Left renal pelvis (tissue), 4 donors: ENCODE results near the gene TTC22. TPM values are rescaled to one million over a fixed set of nuclear protein-coding genes. Genes with fewer than 3 reads are reported as not detected.

Source experiments
- DNase-seq, 4 donors: peaks; one replicate each; pipeline ENCODE4 v3.0.0-alpha.2; 2013; ENCODE audit warnings: low read depth in 4 of 4, low spot score in 3 of 4
- polyA plus RNA-seq, 4 donors: library from polyadenylated mRNA; unstranded; fragments of 120-200 nt; gene quantifications; one replicate each; pipeline ENCODE4 v1.2.1, GENCODE V29; 2013; ENCODE audit not compliant: insufficient read length in 4 of 4

The TTC22 gene
- polyA plus RNA-seq: 1 to 10 TPM in 3 of 4 donors, under 1 TPM in 1; 0.49 to 8.6 (median 5.0) TPM

- no peak for DNase-seq
Observed at GRCh38 chr1:54800899-54801759, at the start of gene TTC22. Gene TTC22 (minus strand): TSS chr1:54801323. CDS start chr1:54801163, 160 bp downstream.

- DNase-seq: no peak
Observed at GRCh38 chr1:54850737-54851136, 49.6 kb upstream of the TTC22 start.

- DNase-seq: no peak
Observed at GRCh38 chr1:54850069-54850730, 49.1 kb upstream of the TTC22 start.

- no peak for DNase-seq
Observed at GRCh38 chr1:54849219-54850068, 48.3 kb upstream of the TTC22 start.

- DNase-seq: no peak
Observed at GRCh38 chr1:54848134-54848948, 47.2 kb upstream of the TTC22 start.

GRCh38 chr1:54846716-54847284 is 45.7 kb upstream of the TTC22 start:
- no peak for DNase-seq

GRCh38 chr1:54846301-54846700 is 45.2 kb upstream of the TTC22 start:
- no peak for DNase-seq

- DNase-seq: no peak
Observed at GRCh38 chr1:54845772-54846171, 44.6 kb upstream of the TTC22 start.

GRCh38 chr1:54844564-54844963 is 43.4 kb upstream of the TTC22 start:
- no peak for DNase-seq

- DNase-seq: no peak
Observed at GRCh38 chr1:54843449-54843848, 42.3 kb upstream of the TTC22 start.

GRCh38 chr1:54842963-54843362 is 41.8 kb upstream of the TTC22 start:
- no peak for DNase-seq

GRCh38 chr1:54842206-54842915 is 41.2 kb upstream of the TTC22 start:
- DNase-seq: no peak

- no peak for DNase-seq
Observed at GRCh38 chr1:54839824-54840223, 38.7 kb upstream of the TTC22 start.

GRCh38 chr1:54838565-54839180 is 37.5 kb upstream of the TTC22 start:
- no peak for DNase-seq

GRCh38 chr1:54837002-54837853 is 36.1 kb upstream of the TTC22 start:
- no peak for DNase-seq

- no peak for DNase-seq
Observed at GRCh38 chr1:54836594-54836993, 35.5 kb upstream of the TTC22 start.

GRCh38 chr1:54835970-54836369 is 34.8 kb upstream of the TTC22 start:
- no peak for DNase-seq
